Measurements from ENCODE around the gene KLHL11.
"Not testable (repeated sequence)": the region's sequence is repeated elsewhere in the genome, so short reads cannot be mapped to it uniquely, and the experiment has no call there.

KLHL11 gene

DNA sequence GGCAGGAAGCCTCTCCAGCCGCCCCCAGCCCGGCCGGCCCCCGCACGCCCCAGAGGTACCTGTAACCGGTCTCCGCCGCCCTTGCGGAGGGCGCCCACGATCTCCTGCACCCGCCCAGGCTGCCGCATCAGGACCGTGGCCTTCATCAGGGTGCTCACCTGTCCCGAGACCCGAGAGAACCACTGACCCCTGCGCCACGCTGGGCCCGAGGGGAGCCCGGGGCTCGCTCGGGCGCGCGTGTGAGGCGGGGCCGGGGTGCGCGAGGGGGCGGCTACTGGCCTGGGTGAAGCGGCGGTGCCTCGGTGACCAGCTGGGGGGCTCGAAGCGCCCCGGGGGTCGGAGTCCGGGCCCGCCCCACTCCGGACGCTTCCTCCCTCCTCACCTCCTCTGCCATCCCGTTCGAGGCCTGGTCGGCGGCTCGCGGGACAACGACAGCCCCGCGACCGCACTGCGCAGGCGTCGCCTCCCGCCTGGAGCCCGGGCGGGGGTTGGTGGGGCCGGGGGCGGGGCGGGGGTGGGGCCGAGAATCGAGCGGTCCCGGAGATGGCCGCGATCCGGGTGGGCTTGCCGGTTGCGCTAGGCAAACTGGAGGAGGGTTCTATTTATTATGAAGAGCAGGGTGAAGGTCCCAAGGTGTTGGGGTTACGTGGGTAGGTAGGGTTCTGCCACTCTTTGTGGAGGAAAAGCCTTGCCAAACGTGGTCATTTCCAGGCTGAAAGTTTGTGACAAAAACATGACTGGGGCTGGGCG lies 29.2 kb downstream of the KLHL11 start, which contains the start of gene NT5C3B:
TSS of gene NT5C3B (minus strand) at position 433 of the 750 bp plus-strand sequence. CDS start at position 394, 39 bp downstream.
- peak in 1 of 2 experiments; percentile 37 for DNase-seq

DNA sequence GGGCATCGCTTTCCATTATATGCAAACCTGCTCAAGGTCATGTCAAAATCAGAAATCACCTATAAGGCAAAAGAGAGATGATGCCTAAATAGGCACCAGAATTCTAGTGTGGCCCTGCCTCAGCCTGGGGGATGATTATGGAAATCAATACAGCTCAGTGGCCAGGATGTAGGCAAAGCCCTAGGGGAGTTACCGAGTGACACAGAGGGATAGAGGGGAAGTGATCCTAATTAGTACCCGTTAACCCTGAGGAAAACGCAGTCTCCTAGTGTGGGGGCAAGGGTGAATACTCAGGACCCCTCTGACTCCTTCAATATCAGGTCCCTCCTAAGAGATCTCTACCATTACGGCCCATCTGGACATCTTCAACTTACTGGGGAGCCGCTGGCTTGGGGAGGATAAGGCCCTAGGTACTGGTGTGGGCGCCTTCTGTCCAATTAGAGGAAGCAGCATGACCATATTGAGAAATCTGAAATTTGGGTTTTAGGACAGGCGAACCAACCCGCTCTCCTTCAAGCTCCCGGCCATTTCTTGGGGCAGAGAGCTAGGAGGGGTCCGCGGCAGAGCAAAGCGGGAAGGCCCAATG lies 29.9 kb downstream of the KLHL11 start:
- no peak for DNase-seq

DNA sequence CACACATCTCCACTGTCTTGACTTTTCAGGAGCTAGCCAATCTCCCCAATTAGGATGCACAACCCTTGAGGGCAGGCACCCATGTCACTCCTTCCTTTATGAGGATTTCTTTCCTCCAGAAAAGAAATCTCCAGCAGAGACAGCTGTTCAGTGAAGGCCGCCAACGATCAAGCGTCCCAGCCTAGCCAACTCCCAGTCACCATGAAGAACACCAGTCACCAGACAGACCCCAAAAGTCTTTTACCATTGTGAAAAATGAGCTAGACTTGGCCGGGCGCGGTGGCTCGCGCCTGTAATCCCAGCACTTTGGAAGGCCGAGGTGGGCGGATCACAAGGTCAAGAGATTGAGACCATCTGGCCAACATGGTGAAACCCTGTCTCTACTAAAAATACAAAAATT lies 35.3 kb downstream of the KLHL11 start:
- not testable (repeated sequence) for DNase-seq

DNA sequence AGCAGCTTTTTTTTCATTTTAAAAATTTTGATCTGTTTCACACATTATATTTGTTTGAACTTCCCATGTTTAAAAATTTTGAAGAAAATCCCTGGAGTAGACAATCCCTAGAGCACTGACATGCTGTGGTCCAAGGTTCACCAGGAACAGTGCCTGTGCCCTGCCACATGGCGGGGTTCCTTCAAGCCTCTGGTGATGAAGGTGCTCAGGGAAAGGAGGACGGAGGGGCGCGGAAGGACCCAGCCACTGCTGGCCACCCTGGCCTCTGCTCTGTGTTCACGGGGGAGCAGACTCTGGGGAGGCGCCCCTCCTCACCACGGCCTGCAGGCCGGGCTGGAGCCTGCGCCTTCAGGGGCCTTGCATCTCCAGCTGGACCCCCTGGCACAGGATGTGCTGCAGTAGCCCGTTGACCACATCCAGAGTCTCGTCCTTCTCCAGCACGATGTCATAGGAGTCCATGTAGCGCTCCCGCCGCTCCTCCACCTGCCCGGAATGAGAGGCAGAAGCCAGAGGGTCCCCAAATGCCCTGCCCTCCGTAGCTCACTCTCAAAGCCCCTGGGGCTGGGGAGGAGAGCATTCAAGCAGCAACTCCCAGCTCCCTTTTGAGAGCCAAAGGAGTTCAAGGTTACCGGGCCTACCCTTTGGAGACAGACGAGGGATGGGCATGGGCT lies 39.9 kb downstream of the KLHL11 start:
- no peak for DNase-seq

DNA sequence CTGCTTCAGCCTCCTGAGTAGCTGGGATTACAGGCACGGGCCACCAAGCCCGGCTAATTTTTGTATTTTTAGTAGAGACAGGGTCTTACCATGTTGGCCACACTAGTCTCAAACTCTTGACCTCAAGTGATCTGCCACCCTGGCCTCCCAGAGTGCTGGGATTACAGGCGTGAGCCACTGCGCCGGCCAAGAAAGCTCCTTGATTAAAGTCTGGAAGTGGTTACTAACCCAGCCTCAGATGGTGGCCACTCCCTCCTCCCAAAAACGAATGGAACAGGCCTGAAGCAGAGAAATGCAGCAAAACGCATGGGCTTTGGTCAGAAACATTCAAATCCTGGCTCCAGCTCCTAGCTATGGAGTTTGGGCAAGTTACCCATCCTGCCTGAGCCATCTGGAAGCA lies 41.1 kb downstream of the KLHL11 start:
- DNase-seq, result no peak

GRCh38 chr17:41823580-41823979 lies 41.6 kb downstream of the KLHL11 start:
- DNase-seq, result no peak

- no peak for DNase-seq
Observed at GRCh38 chr17:41823141-41823524, 42.1 kb downstream of the KLHL11 start.

DNA sequence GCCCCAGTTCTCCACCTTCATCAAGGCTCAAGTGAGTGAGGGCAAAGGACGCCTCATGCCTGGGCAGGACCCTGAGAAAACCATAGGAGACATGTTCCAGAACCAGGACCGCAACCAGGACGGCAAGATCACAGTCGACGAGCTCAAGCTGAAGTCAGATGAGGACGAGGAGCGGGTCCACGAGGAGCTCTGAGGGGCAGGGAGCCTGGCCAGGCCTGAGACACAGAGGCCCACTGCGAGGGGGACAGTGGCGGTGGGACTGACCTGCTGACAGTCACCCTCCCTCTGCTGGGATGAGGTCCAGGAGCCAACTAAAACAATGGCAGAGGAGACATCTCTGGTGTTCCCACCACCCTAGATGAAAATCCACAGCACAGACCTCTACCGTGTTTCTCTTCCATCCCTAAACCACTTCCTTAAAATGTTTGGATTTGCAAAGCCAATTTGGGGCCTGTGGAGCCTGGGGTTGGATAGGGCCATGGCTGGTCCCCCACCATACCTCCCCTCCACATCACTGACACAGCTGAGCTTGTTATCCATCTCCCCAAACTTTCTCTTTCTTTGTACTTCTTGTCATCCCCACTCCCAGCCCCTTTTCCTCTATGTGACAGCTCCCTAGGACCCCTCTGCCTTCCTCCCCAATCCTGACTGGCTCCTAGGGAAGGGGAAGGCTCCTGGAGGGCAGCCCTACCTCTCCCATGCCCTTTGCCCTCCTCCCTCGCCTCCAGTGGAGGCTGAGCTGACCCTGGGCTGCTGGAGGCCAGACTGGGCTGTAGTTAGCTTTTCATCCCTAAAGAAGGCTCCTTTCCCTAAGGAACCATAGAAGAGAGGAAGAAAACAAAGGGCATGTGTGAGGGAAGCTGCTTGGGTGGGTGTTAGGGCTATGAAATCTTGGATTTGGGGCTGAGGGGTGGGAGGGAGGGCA lies 42.7 kb downstream of the KLHL11 start:
- DNase-seq, result no peak

GRCh38 chr17:41821776-41822175 lies 43.4 kb downstream of the KLHL11 start:
- no peak for DNase-seq

- DNase-seq, result no peak
Observed at GRCh38 chr17:41818024-41818423, 47.2 kb downstream of the KLHL11 start.

DNA sequence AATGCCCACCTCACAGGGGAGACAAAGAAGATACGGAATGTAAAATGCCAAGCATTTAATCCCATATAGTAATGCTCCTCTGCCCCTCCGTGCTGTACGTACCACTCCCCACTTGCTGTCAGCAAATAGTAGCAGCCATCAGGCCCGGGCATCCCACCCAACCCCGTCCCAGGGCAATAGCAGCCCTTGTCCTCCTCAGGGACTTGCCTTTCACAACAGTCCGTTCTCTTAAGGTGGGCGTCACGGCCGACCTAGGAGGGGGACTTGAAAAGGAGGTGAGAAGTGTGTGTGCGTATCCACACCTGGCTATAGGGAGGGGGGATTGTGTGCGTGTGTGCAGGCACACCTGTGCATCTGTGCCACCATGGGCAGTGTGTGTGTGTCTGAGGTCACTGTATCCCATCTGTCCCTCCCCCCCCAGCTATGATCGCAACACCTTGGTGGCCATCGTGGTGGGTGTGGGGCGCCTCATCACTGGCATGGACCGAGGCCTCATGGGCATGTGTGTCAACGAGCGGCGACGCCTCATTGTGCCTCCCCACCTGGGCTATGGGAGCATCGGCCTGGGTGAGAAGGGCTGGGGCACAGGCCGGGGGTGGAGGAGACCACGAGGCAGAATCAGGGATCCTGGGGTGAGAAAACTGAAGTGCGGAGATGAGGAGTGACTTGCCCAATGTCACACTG lies 48.4 kb downstream of the KLHL11 start:
- no peak for DNase-seq

- no peak for DNase-seq
Observed at GRCh38 chr17:41814195-41814594, 51.0 kb downstream of the KLHL11 start.

GRCh38 chr17:41813699-41814124 lies 51.5 kb downstream of the KLHL11 start:
- DNase-seq, result no peak

- no peak for DNase-seq
Observed at GRCh38 chr17:41813152-41813680, 52.0 kb downstream of the KLHL11 start.

GRCh38 chr17:41812381-41813151 lies 52.7 kb downstream of the KLHL11 start, which contains the start of gene FKBP10:
Gene FKBP10 (plus strand): TSS chr17:41813004. CDS start chr17:41813035, 31 bp downstream.
- DNase-seq, result peak; percentile 67 to 75

DNA sequence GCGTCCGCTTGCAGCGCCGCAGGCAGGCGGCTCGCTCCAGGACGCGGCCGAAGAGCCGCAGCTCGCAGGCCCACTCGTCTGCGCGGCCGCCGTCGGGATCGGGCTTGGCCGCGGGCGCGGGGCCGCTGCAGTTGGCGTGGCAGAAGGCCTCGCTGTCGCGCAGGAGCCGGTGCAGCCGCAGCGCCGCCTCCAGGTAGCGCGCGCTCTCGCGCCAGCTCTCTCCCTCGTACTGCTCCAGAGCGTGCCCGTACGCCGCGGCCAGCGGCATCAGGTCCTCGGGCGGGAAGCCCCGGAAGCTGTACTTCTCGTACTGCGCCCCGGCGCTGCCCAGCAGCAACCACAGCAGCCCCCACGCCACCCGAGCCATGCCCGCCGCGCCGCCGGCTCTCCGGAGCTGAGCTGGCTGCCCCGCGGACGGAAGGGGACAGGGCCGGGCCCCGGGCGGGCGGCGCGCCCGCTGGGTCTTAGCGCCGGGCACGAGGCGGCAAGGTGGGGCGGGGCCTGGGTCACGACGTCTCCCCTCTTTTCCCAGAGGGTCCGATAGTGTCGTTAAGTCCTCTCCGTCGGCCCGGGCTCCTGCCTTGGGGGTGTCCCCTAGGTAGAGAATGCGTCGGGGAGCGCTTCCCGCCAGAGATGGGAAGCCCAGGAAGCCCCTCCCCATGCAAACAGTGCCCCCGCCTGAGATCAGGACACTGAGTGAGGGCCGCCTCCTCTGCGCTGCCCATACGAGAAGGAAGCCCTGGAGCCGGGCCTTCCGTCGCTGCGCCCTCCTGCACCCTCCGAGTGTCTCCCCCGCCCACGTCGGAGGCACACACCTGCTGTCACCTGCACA lies 53.5 kb downstream of the KLHL11 start, which contains the start of gene P3H4:
TSS of gene P3H4 (minus strand) at position 401 of the 832 bp plus-strand sequence. CDS start at position 367, 34 bp downstream.
- DNase-seq, result peak; percentile 56 to 69

DNA sequence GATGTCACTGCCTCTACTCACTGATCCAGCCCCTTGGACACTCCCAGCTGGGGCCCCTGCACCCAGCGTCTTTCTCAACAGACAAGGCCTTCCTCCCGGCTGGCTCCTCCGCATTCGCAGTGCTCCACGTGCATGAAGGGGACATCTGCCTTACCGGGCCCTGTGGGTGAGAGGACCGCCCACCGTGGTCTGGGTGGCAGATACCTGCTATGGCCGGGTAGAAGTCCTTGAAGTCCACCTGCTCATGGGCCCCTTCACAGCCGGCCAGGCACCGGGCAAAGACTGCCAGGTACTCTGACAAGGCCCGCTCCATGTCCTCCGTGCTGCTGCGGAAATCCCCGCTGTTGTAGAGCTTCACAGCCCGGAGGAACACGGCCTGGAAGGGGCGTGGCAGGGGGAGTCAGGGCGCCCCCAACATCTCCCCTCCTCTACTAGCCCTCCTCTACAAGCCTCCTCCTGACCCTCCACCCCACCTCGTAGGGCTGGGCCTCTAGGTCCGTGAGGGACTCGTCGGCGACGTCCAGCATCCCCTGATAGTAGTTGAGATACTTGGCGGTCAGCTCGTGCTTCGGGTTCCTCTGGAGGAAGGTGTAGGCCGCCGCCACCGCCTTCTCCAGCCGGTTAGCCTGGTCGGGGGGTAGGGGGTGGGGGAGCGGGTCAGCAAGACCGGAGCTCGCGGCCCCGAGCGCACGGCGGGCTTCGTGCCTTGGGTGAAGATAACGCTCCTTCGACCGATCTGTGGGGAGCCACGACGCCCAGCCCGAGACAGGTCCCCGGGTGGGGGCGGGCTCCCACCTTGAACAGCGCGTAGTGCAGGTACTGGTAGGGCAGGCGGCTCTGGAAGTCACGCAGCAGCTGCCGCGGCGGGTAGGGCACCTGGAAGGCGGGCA lies 54.3 kb downstream of the KLHL11 start:
- DNase-seq, result no peak

DNA sequence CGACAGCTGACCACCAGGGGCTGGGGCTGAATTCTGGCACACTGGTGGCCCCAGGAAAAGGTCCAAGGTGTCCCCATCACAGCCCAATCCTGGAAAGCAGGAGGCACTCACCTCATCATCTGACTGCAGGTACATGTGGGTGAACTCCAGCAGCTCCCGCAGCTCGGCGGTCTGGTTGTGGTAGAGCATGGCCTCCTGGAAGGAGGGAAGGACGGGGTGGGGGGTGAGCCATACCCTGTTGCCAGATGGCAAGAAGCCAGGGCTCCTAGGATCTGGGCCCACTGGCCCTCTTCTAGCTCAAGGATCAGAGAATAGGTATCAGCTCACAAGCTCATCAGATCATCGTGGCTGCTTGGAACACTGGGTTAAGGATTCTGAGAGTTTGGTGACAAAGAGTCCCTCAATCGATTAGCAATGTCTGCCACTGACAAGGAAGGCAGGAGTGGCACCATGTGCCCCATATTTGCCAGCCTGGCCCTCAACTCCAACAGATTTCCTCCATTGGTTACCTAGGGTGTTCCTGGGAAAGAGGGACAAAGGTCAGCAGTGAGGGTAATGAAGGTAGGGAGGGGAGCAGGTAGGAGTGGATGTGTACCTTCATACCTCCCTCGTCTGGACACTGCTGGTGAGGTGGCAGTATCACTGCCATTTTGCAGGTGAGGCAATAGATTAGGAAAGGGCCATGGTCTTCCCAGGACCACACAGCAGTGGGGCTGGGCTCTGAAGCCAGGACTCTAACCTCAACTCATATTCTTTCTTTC lies 58.4 kb downstream of the KLHL11 start:
- no peak for DNase-seq

All from SHP77 (cell line).